GM19463 (cell line): ENCODE measurements around the gene SKIC2.
"Not testable (repeated sequence)": the region's sequence is repeated elsewhere in the genome, so short reads cannot be mapped to it uniquely, and the experiment has no call there.

Source experiments
- ATAC-seq: cut with Tn5 transposase; IDR thresholded peaks from one replicate; pipeline ENCODE4 v1.9.1; 2021; ENCODE audit warnings: mild to moderate bottlenecking, moderate library complexity; ENCODE audit not compliant: unreplicated experiment

Gene SKIC2

GRCh38 chr6:31958741-31959739 lies at the start of gene SKIC2, which contains the start of gene NELFE:
Gene SKIC2, plus strand, starts transcription at chr6:31959175. Its CDS starts 18 bp downstream, at chr6:31959193.
Gene NELFE, minus strand, starts transcription at chr6:31958971. Its CDS starts 525 bp downstream, at chr6:31958446.
- ATAC-seq, result peak; percentile 99

GRCh38 chr6:31909298-31909697 lies 49.7 kb upstream of the SKIC2 start:
- not testable (repeated sequence) for ATAC-seq

GRCh38 chr6:31911826-31912585 lies 47.0 kb upstream of the SKIC2 start:
- no peak for ATAC-seq

- ATAC-seq, result no peak
Observed at GRCh38 chr6:31915351-31915750, 43.6 kb upstream of the SKIC2 start.

- no peak for ATAC-seq
Observed at GRCh38 chr6:31915756-31916155, 43.2 kb upstream of the SKIC2 start.

- no peak for ATAC-seq
Observed at GRCh38 chr6:31918069-31918720, 40.8 kb upstream of the SKIC2 start.

GRCh38 chr6:31919624-31920303 lies 39.2 kb upstream of the SKIC2 start:
- ATAC-seq, result no peak

GRCh38 chr6:31920811-31921210 lies 38.2 kb upstream of the SKIC2 start:
- ATAC-seq, result no peak

GRCh38 chr6:31922942-31923341 lies 36.0 kb upstream of the SKIC2 start:
- ATAC-seq, result no peak

GRCh38 chr6:31927242-31927862 lies 31.6 kb upstream of the SKIC2 start, which contains the start of gene C2:
Gene C2, plus strand, starts transcription at chr6:31927717. Its CDS starts 36 bp downstream, at chr6:31927753.
- ATAC-seq, result no peak

- no peak for ATAC-seq
Observed at GRCh38 chr6:31927863-31928671, 30.9 kb upstream of the SKIC2 start.

- no peak for ATAC-seq
Observed at GRCh38 chr6:31928672-31928939, 30.4 kb upstream of the SKIC2 start.

GRCh38 chr6:31930962-31931361 lies 28.0 kb upstream of the SKIC2 start:
- no peak for ATAC-seq

- not testable (repeated sequence) for ATAC-seq
Observed at GRCh38 chr6:31932137-31932536, 26.8 kb upstream of the SKIC2 start.

- ATAC-seq, result no peak
Observed at GRCh38 chr6:31933537-31933936, 25.4 kb upstream of the SKIC2 start.

GRCh38 chr6:31935021-31935420 lies 24.0 kb upstream of the SKIC2 start:
- ATAC-seq, result no peak

- ATAC-seq, result no peak
Observed at GRCh38 chr6:31935823-31936222, 23.2 kb upstream of the SKIC2 start.

GRCh38 chr6:31940256-31940664 lies 18.7 kb upstream of the SKIC2 start:
- ATAC-seq, result no peak

GRCh38 chr6:31943742-31944141 lies 15.2 kb upstream of the SKIC2 start:
- ATAC-seq, result no peak
